Retinal pigment epithelial cell (primary cell): Measurements from ENCODE around the gene NMD3.
"Not testable (repeated sequence)": the region's sequence is repeated elsewhere in the genome, so short reads cannot be mapped to it uniquely, and the experiment has no call there.

Experiments
- DNase-seq: peaks from one replicate; pipeline ENCODE4 v3.0.0-alpha.2; 2010; ENCODE audit warnings: low read depth
- H3K4me3 ChIP-seq: 2 replicates; pipeline ENCODE4 v1.5.1; 2011; ENCODE audit warnings: mild to moderate bottlenecking, low read length, control low read depth, moderate library complexity
- CTCF ChIP-seq: conservative IDR thresholded peaks from 2 replicates; pipeline ENCODE4 v1.5.1; 2011; ENCODE audit warnings: low read depth, low read length, control low read depth, inconsistent platforms

NMD3 gene

GRCh38 chr3:161220850-161221753 lies at the start of gene NMD3:
Gene NMD3 (plus strand): TSS chr3:161221311. CDS start chr3:161222014, 703 bp downstream.
- TF ChIP-seq CTCF, result no peak
- DNase-seq, result peak; percentile 79
- peak within 1 kb of the TSS; percentile 68 for H3K4me3 ChIP-seq

GRCh38 chr3:161171639-161172552 lies 49.2 kb upstream of the NMD3 start:
- H3K4me3 ChIP-seq, result no peak overlapping the region
- TF ChIP-seq CTCF, result peak; percentile 48
- DNase-seq, result no peak

GRCh38 chr3:161175506-161175905 lies 45.6 kb upstream of the NMD3 start:
- no peak for DNase-seq
- H3K4me3 ChIP-seq, result no peak overlapping the region
- no peak for TF ChIP-seq CTCF

- no peak for DNase-seq
- TF ChIP-seq CTCF, result no peak
- no peak overlapping the region for H3K4me3 ChIP-seq
These were observed 43.1 kb upstream of the NMD3 start for GRCh38 chr3:161177991-161178390.

GRCh38 chr3:161181371-161181770 lies 39.7 kb upstream of the NMD3 start:
- peak; percentile 42 for DNase-seq
- not testable (repeated sequence) for H3K4me3 ChIP-seq

- H3K4me3 ChIP-seq, result no peak overlapping the region
- no peak for TF ChIP-seq CTCF
- no peak for DNase-seq
These were observed 34.1 kb upstream of the NMD3 start for GRCh38 chr3:161187046-161187445.
